PFSK-1 (cell line): ENCODE measurements around the gene TAS2R1.

Experiments
- FOXP2 ChIP-seq: optimal IDR thresholded peaks from 2 replicates; pipeline ENCODE3; 2011; ENCODE audit warnings: borderline replicate concordance, control low read depth, inconsistent platforms; ENCODE audit not compliant: insufficient read depth; ENCODE audit errors: extremely low read length, extremely low read depth
- POLR2AphosphoS5 ChIP-seq: IDR thresholded peaks from 2 replicates; pipeline ENCODE4 v1.6.1; 2012; ENCODE audit warnings: low read depth, mild to moderate bottlenecking, control low read depth, low read length, moderate library complexity
- REST ChIP-seq, 2 experiments: IDR thresholded peaks; 2 replicates each; pipeline versions ENCODE4 v1.6.1 to v1.8.0; 2011 to 2012; ENCODE audit warnings: low read depth in 2 of 2, low read length in 2 of 2, control low read depth in 1 of 2, inconsistent platforms in 1 of 2, mild to moderate bottlenecking in 1 of 2, moderate library complexity in 1 of 2; ENCODE audit not compliant: insufficient read depth in 1 of 2
- SIN3A ChIP-seq: IDR thresholded peaks from 2 replicates; pipeline ENCODE4 v1.6.1; 2012; ENCODE audit warnings: mild to moderate bottlenecking, low read length, moderate library complexity, borderline replicate concordance; ENCODE audit not compliant: insufficient read depth
- TAF1 ChIP-seq: IDR thresholded peaks from 2 replicates; pipeline ENCODE4 v1.6.1; 2012; ENCODE audit warnings: low read length, control low read depth, borderline replicate concordance; ENCODE audit not compliant: insufficient read depth

DNA sequence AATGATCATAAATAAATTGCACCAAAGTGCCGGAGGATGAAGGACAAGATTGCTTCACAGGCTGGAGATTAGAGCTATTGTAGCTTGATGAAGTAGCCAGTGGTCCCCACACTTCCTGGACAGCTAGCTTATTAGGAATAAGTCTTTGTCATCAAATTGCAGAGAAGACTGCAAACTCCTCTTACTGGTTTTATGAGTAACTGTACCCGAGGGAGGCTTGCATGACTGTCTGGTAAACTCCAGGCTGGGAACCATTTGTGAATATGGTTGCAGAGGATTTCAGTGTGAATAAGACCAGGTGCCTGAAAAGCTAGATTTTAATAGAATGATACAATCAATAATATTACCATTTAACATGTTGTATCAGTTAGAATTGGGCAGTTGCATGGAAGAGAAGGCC lies 47.7 kb downstream of the TAS2R1 start:
- TF ChIP-seq FOXP2 (no peak), SIN3A (no peak), POLR2AphosphoS5 (no peak), TAF1 (no peak), REST (IDR thresholded peaks at IDR 0.05; ENCODE audit: insufficient read depth in 1 of 2, low read depth in 2 of 2, low read length in 2 of 2) (no peak)
